Keratinocyte (primary cell): ENCODE results near the gene ARHGAP6. TPM values are rescaled to one million over a fixed set of nuclear protein-coding genes. Genes with fewer than 3 reads are reported as not detected.

Source experiments
- DNase-seq: peaks from one replicate; pipeline ENCODE4 v3.0.0-alpha.2; 2011; ENCODE audit warnings: low read depth, missing footprints, low spot score
- FAIRE-seq: peaks from 2 replicates; lab custom pipeline; 2011; peaks lifted over from hg19 to GRCh38; lab: Jason Lieb, UNC
- H2AFZ ChIP-seq: 2 replicates; pipeline ENCODE4 v1.6.0; 2012; ENCODE audit warnings: low read length, control low read depth, inconsistent platforms; ENCODE audit not compliant: control insufficient read depth
- H3K27ac ChIP-seq: 2 replicates; pipeline ENCODE4 v1.5.1; 2011; ENCODE audit warnings: low read length; ENCODE audit not compliant: control insufficient read depth, insufficient read depth
- H3K27me3 ChIP-seq: 3 replicates; pipeline ENCODE4 v1.6.0; 2011; ENCODE audit warnings: low read length; ENCODE audit not compliant: control insufficient read depth, insufficient read depth; ENCODE audit errors: extremely low read depth
- H3K36me3 ChIP-seq, 2 experiments: 2 replicates in 1 of 2; 3 replicates in 1 of 2; pipeline ENCODE4 v1.5.1; 2011; ENCODE audit warnings: low read length in 2 of 2, mild to moderate bottlenecking in 1 of 2; ENCODE audit not compliant: control insufficient read depth in 2 of 2, insufficient read depth in 2 of 2; ENCODE audit errors: extremely low read depth in 1 of 2
- H3K4me1 ChIP-seq: 3 replicates; pipeline ENCODE4 v1.5.1; 2011; ENCODE audit warnings: low read length; ENCODE audit not compliant: control insufficient read depth, insufficient read depth; ENCODE audit errors: extremely low read depth
- H3K4me2 ChIP-seq: 3 replicates; pipeline ENCODE4 v1.6.0; 2011; ENCODE audit warnings: low read depth, low read length; ENCODE audit not compliant: control insufficient read depth, insufficient read depth; ENCODE audit errors: extremely low read depth
- H3K4me3 ChIP-seq, 3 experiments: fragments of 200-600 bp in 1 of 3; sonication (generic) in 1 of 3; 2 replicates in 2 of 3; 3 replicates in 1 of 3; pipeline ENCODE4 v1.5.1; 2011 to 2016; ENCODE audit warnings: low read length in 3 of 3, mild to moderate bottlenecking in 3 of 3, control low read depth in 2 of 3, inconsistent platforms in 1 of 3, low read depth in 1 of 3, mixed read lengths in 1 of 3, mixed run types in 1 of 3, moderate library complexity in 1 of 3; ENCODE audit not compliant: control insufficient read depth in 2 of 3, insufficient read depth in 2 of 3; ENCODE audit errors: extremely low read depth in 1 of 3
- H3K79me2 ChIP-seq: 2 replicates; pipeline ENCODE4 v1.6.0; 2012; ENCODE audit warnings: low read length; ENCODE audit not compliant: control insufficient read depth, insufficient read depth
- H3K9ac ChIP-seq: 3 replicates; pipeline ENCODE4 v1.6.0; 2011; ENCODE audit warnings: low read length; ENCODE audit not compliant: control insufficient read depth, insufficient read depth; ENCODE audit errors: extremely low read depth
- H3K9me1 ChIP-seq: 3 replicates; pipeline ENCODE4 v1.6.0; 2011; ENCODE audit warnings: low read length; ENCODE audit not compliant: control insufficient read depth, insufficient read depth; ENCODE audit errors: extremely low read depth
- H3K9me3 ChIP-seq: 2 replicates; pipeline ENCODE4 v1.5.1; 2012; ENCODE audit warnings: low read depth, low read length; ENCODE audit not compliant: control insufficient read depth
- H4K20me1 ChIP-seq: 3 replicates; pipeline ENCODE4 v1.6.0; 2011; ENCODE audit warnings: low read length; ENCODE audit not compliant: control insufficient read depth, insufficient read depth; ENCODE audit errors: extremely low read depth
- CTCF ChIP-seq, 3 experiments: IDR thresholded peaks in 1 of 3; conservative IDR thresholded peaks in 1 of 3; optimal IDR thresholded peaks in 1 of 3; 2 replicates in 2 of 3; 3 replicates in 1 of 3; pipeline versions ENCODE3 to v1.5.1; 2011; ENCODE audit warnings: low read length in 3 of 3, mild to moderate bottlenecking in 3 of 3, moderate library complexity in 2 of 3, control low read depth in 1 of 3, inconsistent platforms in 1 of 3; ENCODE audit not compliant: insufficient read depth in 2 of 3; ENCODE audit errors: extremely low read depth in 1 of 3
- EZH2 ChIP-seq: IDR thresholded peaks from one replicate; pipeline ENCODE4 v1.6.1; 2012; ENCODE audit warnings: inconsistent platforms, mild to moderate bottlenecking, low read length, moderate library complexity
- dilution Hi-C: fragments of 300-500 bp; cut with MboI; formaldehyde crosslinking; loops from one replicate; pipeline ENCODE4 v1.7.0; 2020; ENCODE audit warnings: low sequenced_read_pairs; ENCODE audit not compliant: extremely low pct_ligation_motif_present
- polyA plus RNA-seq, 5 experiments: library from polyadenylated mRNA; depleted of rRNA in 3 of 5; stranded (reverse) in 3 of 5; stranded (forward) in 1 of 5; unstranded in 1 of 5; fragments of >200 nt; gene quantifications; 1 replicate in 1 of 5; 2 replicates in 3 of 5; 3 replicates in 1 of 5; pipeline versions ENCODE4 v1.2.1 to v1.2.3, GENCODE V29; 2011 to 2012; ENCODE audit warnings: missing spikeins in 2 of 5, low read depth in 1 of 5, low replicate concordance in 1 of 5

The ARHGAP6 gene
- polyA plus RNA-seq, 1 donor (not counting 4 experiments of a cell fraction or from before 2014, with no cell fraction given), result 0.01 TPM

DNA sequence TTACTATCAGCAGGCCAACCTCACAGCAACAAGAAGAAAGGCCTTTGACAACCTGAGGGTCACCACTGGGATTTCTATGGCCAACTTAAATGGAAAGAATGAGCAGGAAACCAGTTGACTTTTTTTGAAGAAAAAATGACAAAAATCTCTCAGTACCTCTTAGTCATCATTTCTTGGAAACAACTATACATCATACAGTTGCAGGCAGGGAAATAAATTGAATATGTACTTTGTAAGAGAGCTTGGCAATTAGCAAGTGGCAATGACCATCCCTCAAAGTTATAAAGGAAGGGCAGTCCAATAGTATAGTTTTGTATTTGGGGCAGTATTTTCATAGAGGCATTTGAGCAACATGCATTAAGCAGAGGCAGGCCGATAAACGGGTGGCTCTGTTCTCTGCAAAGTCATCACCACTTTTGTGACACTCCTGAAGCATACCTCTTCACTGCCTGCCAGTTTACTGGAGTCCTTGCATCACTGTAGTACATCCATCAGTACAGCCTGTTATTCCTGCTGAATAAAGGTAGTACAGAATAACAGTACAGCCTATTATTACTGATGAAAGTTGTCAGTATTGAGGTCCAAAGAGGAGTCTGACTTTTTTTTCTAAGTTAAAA is 455.8 kb downstream of the ARHGAP6 start:
- H3K79me2 ChIP-seq, result no peaks in the 10 kb centered on the region
- DNase-seq (no peak), FAIRE-seq (no peak)
- TF ChIP-seq CTCF (optimal IDR thresholded peaks at IDR 0.05 in 1 of 3, IDR thresholded peaks at IDR 0.05 in 1 of 3, conservative IDR thresholded peaks at IDR 0.05 in 1 of 3; ENCODE audit: extremely low read depth in 1 of 3, insufficient read depth in 2 of 3, low read length in 3 of 3), result no peak
- TF ChIP-seq EZH2, result no peak
- no peak overlapping the region for H3K4me2 ChIP-seq
- no peak overlapping the region for H3K4me3 ChIP-seq
- H3K27ac ChIP-seq, result no peak overlapping the region
- dilution Hi-C loops, result no loop called here
- H3K9ac ChIP-seq, result no peak overlapping the region
- no peaks in the 10 kb centered on the region for H3K4me1 ChIP-seq
- no peaks in the 10 kb centered on the region for H4K20me1 ChIP-seq
- no peaks in the 10 kb centered on the region for H3K36me3 ChIP-seq
- H3K27me3 ChIP-seq, result no peaks in the 10 kb centered on the region
- H3K9me1 ChIP-seq, result no peaks in the 10 kb centered on the region
- no peaks in the 10 kb centered on the region for H3K9me3 ChIP-seq
- no peak overlapping the region for H2AFZ ChIP-seq

DNA sequence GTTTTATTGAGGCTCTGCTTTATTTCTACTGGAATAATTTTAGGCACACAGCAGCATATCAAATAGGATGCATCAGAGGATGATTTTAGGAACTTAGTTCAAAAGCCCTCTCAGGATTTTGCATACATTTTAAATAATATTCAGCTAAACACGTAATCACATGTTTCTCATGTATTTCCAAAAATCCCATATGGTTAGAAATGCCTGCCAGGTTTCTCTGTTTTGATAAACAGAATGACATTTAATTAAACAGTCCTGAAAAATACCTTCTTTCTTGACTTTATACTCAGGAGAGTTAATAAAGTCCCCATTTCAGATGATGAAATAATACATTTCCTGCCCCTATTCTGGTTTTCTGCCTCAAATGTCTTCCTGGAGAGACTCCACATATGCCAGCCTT is 459.0 kb downstream of the ARHGAP6 start:
- Histone ChIP-seq H2AFZ (no peak overlapping the region), H3K9me3 (no peaks in the 10 kb centered on the region), H3K27ac (no peak overlapping the region), H3K36me3 (no peaks in the 10 kb centered on the region), H3K9ac (no peak overlapping the region), H3K4me3 (no peak overlapping the region), H3K4me1 (no peaks in the 10 kb centered on the region), H4K20me1 (no peaks in the 10 kb centered on the region), H3K4me2 (no peak overlapping the region), H3K79me2 (no peaks in the 10 kb centered on the region), H3K27me3 (no peaks in the 10 kb centered on the region), H3K9me1 (no peaks in the 10 kb centered on the region)
- FAIRE-seq (no peak), DNase-seq (no peak)
- TF ChIP-seq CTCF (optimal IDR thresholded peaks at IDR 0.05 in 1 of 3, IDR thresholded peaks at IDR 0.05 in 1 of 3, conservative IDR thresholded peaks at IDR 0.05 in 1 of 3; ENCODE audit: extremely low read depth in 1 of 3, insufficient read depth in 2 of 3, low read length in 3 of 3), result no peak
- TF ChIP-seq EZH2, result no peak
- dilution Hi-C loops, result no loop called here
